OCI-LY3 (cell line): ENCODE results near the gene TTC39A.

Experiments used
- CTCF ChIP-seq: fragments of 200-600, 300-600 bp; sonication (generic); IDR thresholded peaks from 2 replicates; pipeline ENCODE4 v1.5.1; 2014; ENCODE audit warnings: antibody characterized with exemption, low read length, low read depth
- EZH2phosphoT487 ChIP-seq: fragments of 200-600 bp; shearing (Covaris generic); IDR thresholded peaks from 2 replicates; pipeline ENCODE4 v1.6.1; 2018; ENCODE audit warnings: antibody characterized with exemption, mixed run types, low read depth

- TF ChIP-seq CTCF (no peak), EZH2phosphoT487 (no peak)
Observed at GRCh38 chr1:51354416-51354815, 24.1 kb upstream of the TTC39A start.
